Ishikawa (cell line): ENCODE results near the gene GRIA3.

Experiments
- RAD21 ChIP-seq: IDR thresholded peaks from 2 replicates; pipeline ENCODE4 v1.6.1; 2012; ENCODE audit warnings: low read depth
- TCF12 ChIP-seq: IDR thresholded peaks from 2 replicates; pipeline ENCODE4 v1.6.1; 2012; ENCODE audit warnings: low read depth
- ZBTB7A ChIP-seq: IDR thresholded peaks from 2 replicates; pipeline ENCODE4 v1.6.1; 2012; ENCODE audit warnings: low read depth
- TF ChIP-seq, protein P1 (sequence below): IDR thresholded peaks from 2 replicates; pipeline ENCODE4 v1.6.1; 2012

DNA sequence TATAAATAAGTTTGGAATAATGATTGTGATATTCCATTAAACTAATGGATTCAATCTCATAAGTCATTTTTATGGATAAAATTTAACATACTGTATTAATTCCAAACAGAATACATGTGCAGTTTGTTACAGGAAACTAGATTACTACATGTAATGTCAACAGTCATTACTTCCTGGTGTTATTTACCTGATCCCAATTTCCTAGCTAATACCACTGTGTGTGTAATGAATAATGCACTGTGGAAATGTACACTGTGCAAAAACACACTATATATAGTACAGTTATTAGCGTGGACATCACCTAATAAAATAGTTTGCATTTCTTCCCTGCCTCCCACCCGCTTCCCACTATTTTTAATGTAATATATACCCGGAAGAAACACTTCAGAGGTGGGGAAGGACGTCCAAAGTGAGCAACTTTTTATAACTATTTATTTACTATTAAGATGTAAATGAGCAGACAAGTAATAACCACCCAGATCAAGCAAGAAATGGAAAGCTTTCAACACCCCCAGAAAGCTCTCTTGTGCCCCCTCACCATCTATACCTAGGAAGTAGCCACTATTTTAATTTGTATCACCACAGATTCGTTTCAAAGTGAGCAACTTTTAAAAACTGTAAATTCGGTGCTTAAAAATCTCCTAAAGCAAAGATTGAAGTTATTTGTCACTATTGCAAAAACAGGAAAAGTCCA, 329.7 kb downstream of the GRIA3 start:
- TF ChIP-seq, protein P1, sequence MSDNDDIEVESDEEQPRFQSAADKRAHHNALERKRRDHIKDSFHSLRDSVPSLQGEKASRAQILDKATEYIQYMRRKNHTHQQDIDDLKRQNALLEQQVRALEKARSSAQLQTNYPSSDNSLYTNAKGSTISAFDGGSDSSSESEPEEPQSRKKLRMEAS: no peak
- TF ChIP-seq ZBTB7A (no peak), RAD21 (no peak), TCF12 (no peak)
